MM.1S (cell line): ENCODE measurements around the gene S100A7A.

ENCODE experiments used
- DNase-seq: peaks from one replicate; pipeline ENCODE4 v3.0.0-alpha.2; 2015
- H2AFZ ChIP-seq: fragments of 300-600 bp; sonication (generic); 2 replicates; pipeline ENCODE4 v1.6.0; 2016; ENCODE audit warnings: antibody characterized with exemption, low read length
- H3F3A ChIP-seq: fragments of 300-600 bp; sonication (generic); 2 replicates; pipeline ENCODE4 v1.6.1; 2016; ENCODE audit warnings: mild to moderate bottlenecking, antibody characterized with exemption, low read length, moderate library complexity, mixed read lengths; ENCODE audit not compliant: insufficient read depth
- H3K27ac ChIP-seq: fragments of 300-600 bp; sonication (generic); 2 replicates; pipeline ENCODE4 v1.5.1; 2016; ENCODE audit warnings: mild to moderate bottlenecking, low read length
- H3K27me3 ChIP-seq: fragments of 300-600 bp; sonication (generic); replicated peaks from 2 replicates; pipeline ENCODE4 v1.6.0; 2016; ENCODE audit warnings: low read length; ENCODE audit not compliant: insufficient read depth
- H3K36me3 ChIP-seq: fragments of 300-600 bp; sonication (generic); replicated peaks from 2 replicates; pipeline ENCODE4 v1.6.1; 2016; ENCODE audit warnings: mild to moderate bottlenecking, low read length, mixed read lengths; ENCODE audit not compliant: insufficient read depth
- H3K4me1 ChIP-seq: fragments of 300-600 bp; sonication (generic); 2 replicates; pipeline ENCODE4 v1.6.1; 2016; ENCODE audit warnings: low read length, mixed read lengths
- H3K4me2 ChIP-seq: fragments of 300-600 bp; sonication (generic); 2 replicates; pipeline ENCODE4 v1.6.0; 2016; ENCODE audit warnings: low read depth, low read length
- H3K4me3 ChIP-seq: fragments of 300-600 bp; sonication (generic); 2 replicates; pipeline ENCODE4 v1.5.1; 2016; ENCODE audit warnings: low read length, mixed read lengths
- H3K79me2 ChIP-seq: fragments of 300-600 bp; sonication (generic); 2 replicates; pipeline ENCODE4 v1.6.1; 2016; ENCODE audit warnings: mixed run types, low read length, mixed read lengths
- H3K9ac ChIP-seq: fragments of 300-600 bp; sonication (generic); 2 replicates; pipeline ENCODE4 v1.6.1; 2016; ENCODE audit warnings: low read length, mixed read lengths
- H3K9me2 ChIP-seq: fragments of 300-600 bp; sonication (generic); replicated peaks from 2 replicates; pipeline ENCODE4 v1.6.1; 2016; ENCODE audit warnings: mild to moderate bottlenecking, low read length, mixed read lengths; ENCODE audit not compliant: insufficient read depth
- H3K9me3 ChIP-seq: fragments of 300-600 bp; sonication (generic); replicated peaks from 2 replicates; pipeline ENCODE4 v1.6.1; 2016; ENCODE audit warnings: mild to moderate bottlenecking, low read length, mixed read lengths; ENCODE audit not compliant: insufficient read depth
- H4K20me1 ChIP-seq: fragments of 300-600 bp; sonication (generic); 2 replicates; pipeline ENCODE4 v1.6.1; 2016; ENCODE audit warnings: mild to moderate bottlenecking, low read length, moderate library complexity, mixed read lengths; ENCODE audit not compliant: insufficient read depth
- CTCF ChIP-seq: fragments of 300-600 bp; sonication (generic); IDR thresholded peaks from 2 replicates; pipeline ENCODE4 v1.5.1; 2016; ENCODE audit warnings: antibody characterized with exemption, low read length, mixed read lengths
- EZH2 ChIP-seq: fragments of 300-600 bp; sonication (generic); optimal IDR thresholded peaks from 2 replicates; pipeline ENCODE3; 2017; ENCODE audit warnings: low read depth, mild to moderate bottlenecking, antibody characterized with exemption, low read length, mixed read lengths
- EZH2phosphoT487 ChIP-seq: fragments of 300-600 bp; sonication (generic); IDR thresholded peaks from 2 replicates; pipeline ENCODE4 v1.6.1; 2018; ENCODE audit warnings: antibody characterized with exemption, low read length

S100A7A gene

GRCh38 chr1:153392822-153393221 lies 23.5 kb upstream of the S100A7A start:
- Histone ChIP-seq H3K9ac (no peak overlapping the region), H3K79me2 (no peaks in the 10 kb centered on the region), H3F3A (no peaks in the 10 kb centered on the region), H3K27ac (no peak overlapping the region), H3K9me3 (no peaks in the 10 kb centered on the region), H3K27me3 (peaks cover 16% of the 10 kb centered on the region), H3K9me2 (no peaks in the 10 kb centered on the region), H3K4me2 (no peak overlapping the region), H2AFZ (no peak overlapping the region), H4K20me1 (no peaks in the 10 kb centered on the region), H3K4me3 (no peak overlapping the region), H3K36me3 (no peaks in the 10 kb centered on the region), H3K4me1 (no peaks in the 10 kb centered on the region)
- TF ChIP-seq EZH2: no peak
- TF ChIP-seq CTCF: no peak
- no peak for TF ChIP-seq EZH2phosphoT487
- DNase-seq: no peak

GRCh38 chr1:153393926-153394325 lies 22.4 kb upstream of the S100A7A start:
- H3K4me1 ChIP-seq: no peaks in the 10 kb centered on the region
- H3F3A ChIP-seq: no peaks in the 10 kb centered on the region
- H2AFZ ChIP-seq: no peak overlapping the region
- no peaks in the 10 kb centered on the region for H3K36me3 ChIP-seq
- DNase-seq: no peak
- no peaks in the 10 kb centered on the region for H3K79me2 ChIP-seq
- no peak overlapping the region for H3K9ac ChIP-seq
- no peaks in the 10 kb centered on the region for H4K20me1 ChIP-seq
- H3K4me2 ChIP-seq: no peak overlapping the region
- peaks cover 16% of the 10 kb centered on the region for H3K27me3 ChIP-seq
- no peak overlapping the region for H3K4me3 ChIP-seq
- no peak for TF ChIP-seq EZH2
- no peak for TF ChIP-seq EZH2phosphoT487
- no peak for TF ChIP-seq CTCF
- no peaks in the 10 kb centered on the region for H3K9me2 ChIP-seq
- H3K9me3 ChIP-seq: no peaks in the 10 kb centered on the region
- no peak overlapping the region for H3K27ac ChIP-seq

GRCh38 chr1:153394391-153394790 lies 21.9 kb upstream of the S100A7A start:
- Histone ChIP-seq H3K9me2 (no peaks in the 10 kb centered on the region), H3K79me2 (no peaks in the 10 kb centered on the region), H3F3A (no peaks in the 10 kb centered on the region), H3K27me3 (peaks cover 16% of the 10 kb centered on the region), H3K36me3 (no peaks in the 10 kb centered on the region), H3K4me3 (no peak overlapping the region), H3K9ac (no peak overlapping the region), H3K4me1 (no peaks in the 10 kb centered on the region), H3K27ac (no peak overlapping the region), H3K9me3 (no peaks in the 10 kb centered on the region), H3K4me2 (no peak overlapping the region), H2AFZ (no peak overlapping the region), H4K20me1 (no peaks in the 10 kb centered on the region)
- no peak for TF ChIP-seq EZH2phosphoT487
- TF ChIP-seq EZH2: no peak
- no peak for TF ChIP-seq CTCF
- DNase-seq: no peak
